Neural crest cell (in vitro differentiated cells): ENCODE data around the gene RAB1A. TPM values are rescaled to one million over a fixed set of nuclear protein-coding genes. Genes with fewer than 3 reads are reported as not detected.

Source experiments
- DNase-seq: peaks from one replicate; pipeline ENCODE4 v3.0.0; 2021; ENCODE audit warnings: low read depth, mixed read lengths, low spot score
- H3K27ac Mint-ChIP-seq: one replicate; pipeline ENCODE4 v1.8.0; 2021; ENCODE audit warnings: mild to moderate bottlenecking, mixed read lengths; ENCODE audit not compliant: unreplicated experiment
- H3K27me3 Mint-ChIP-seq: 2 replicates; pipeline ENCODE4 v1.8.0; 2021; ENCODE audit warnings: low read depth, mild to moderate bottlenecking, mixed read lengths
- H3K36me3 Mint-ChIP-seq: 2 replicates; pipeline ENCODE4 v1.8.0; 2021; ENCODE audit warnings: low read depth, mild to moderate bottlenecking, mixed read lengths
- H3K4me1 Mint-ChIP-seq: 2 replicates; pipeline ENCODE4 v1.8.0; 2021; ENCODE audit warnings: mixed read lengths
- H3K4me3 Mint-ChIP-seq: one replicate; pipeline ENCODE4 v1.8.0; 2021; ENCODE audit warnings: mild to moderate bottlenecking, mixed read lengths
- H3K9me3 Mint-ChIP-seq: 2 replicates; pipeline ENCODE4 v1.8.0; 2021; ENCODE audit warnings: mixed read lengths
- total RNA-seq: library from RNA; stranded (reverse); gene quantifications from 2 replicates; pipeline ENCODE4 v1.2.1, GENCODE V29; 2021
- TF ChIP-seq, protein P1 (sequence below): fragments of 200-600 bp; sonication (generic); conservative IDR thresholded peaks from 2 replicates; pipeline ENCODE4 v1.5.0; 2021; ENCODE audit warnings: antibody characterized with exemption, mild to moderate bottlenecking

The RAB1A gene
- total RNA-seq, 1 donor from 2014 or later = 110 TPM

DNA sequence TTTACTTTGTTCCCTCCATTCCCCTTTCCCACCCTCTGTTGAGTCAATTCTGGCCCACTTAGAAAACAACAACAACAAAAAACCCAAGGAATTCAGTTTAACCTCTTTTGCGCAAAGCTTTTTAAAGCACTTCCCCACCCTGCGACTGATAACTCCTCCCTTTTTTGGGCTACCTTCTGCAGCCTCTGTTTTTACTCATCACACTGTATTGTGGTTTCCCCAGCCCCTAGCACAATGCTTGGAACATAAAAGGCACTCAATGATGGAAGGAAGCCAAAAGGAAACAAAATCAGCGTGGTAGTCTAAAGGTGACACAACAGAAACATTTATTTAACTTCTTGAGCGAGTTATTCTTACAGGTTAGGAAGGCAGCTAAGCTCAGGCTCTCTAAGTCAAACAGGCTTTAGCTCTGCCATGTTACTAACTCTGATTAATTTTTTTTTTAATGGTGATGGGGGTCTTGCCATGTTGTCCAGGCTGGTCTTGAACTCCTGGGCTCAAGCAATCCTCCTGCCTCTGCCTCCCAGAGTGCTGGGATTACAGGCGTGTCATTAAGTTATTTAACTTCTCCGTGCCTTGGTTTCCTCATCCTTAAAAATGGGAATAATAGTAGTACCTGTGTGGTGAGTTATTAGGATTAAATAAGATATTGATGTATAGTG is 72.4 kb downstream of the RAB1A start:
- Mint-ChIP-seq H3K27ac (peak overlapping the region; percentile 76), H3K4me1 (peaks cover 51% of the 10 kb centered on the region), H3K27me3 (no peaks in the 10 kb centered on the region), H3K9me3 (no peaks in the 10 kb centered on the region), H3K36me3 (no peaks in the 10 kb centered on the region), H3K4me3 (peak overlapping the region; percentile 88)
- DNase-seq = no peak
- TF ChIP-seq, protein P1, sequence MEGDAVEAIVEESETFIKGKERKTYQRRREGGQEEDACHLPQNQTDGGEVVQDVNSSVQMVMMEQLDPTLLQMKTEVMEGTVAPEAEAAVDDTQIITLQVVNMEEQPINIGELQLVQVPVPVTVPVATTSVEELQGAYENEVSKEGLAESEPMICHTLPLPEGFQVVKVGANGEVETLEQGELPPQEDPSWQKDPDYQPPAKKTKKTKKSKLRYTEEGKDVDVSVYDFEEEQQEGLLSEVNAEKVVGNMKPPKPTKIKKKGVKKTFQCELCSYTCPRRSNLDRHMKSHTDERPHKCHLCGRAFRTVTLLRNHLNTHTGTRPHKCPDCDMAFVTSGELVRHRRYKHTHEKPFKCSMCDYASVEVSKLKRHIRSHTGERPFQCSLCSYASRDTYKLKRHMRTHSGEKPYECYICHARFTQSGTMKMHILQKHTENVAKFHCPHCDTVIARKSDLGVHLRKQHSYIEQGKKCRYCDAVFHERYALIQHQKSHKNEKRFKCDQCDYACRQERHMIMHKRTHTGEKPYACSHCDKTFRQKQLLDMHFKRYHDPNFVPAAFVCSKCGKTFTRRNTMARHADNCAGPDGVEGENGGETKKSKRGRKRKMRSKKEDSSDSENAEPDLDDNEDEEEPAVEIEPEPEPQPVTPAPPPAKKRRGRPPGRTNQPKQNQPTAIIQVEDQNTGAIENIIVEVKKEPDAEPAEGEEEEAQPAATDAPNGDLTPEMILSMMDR = no peak

DNA sequence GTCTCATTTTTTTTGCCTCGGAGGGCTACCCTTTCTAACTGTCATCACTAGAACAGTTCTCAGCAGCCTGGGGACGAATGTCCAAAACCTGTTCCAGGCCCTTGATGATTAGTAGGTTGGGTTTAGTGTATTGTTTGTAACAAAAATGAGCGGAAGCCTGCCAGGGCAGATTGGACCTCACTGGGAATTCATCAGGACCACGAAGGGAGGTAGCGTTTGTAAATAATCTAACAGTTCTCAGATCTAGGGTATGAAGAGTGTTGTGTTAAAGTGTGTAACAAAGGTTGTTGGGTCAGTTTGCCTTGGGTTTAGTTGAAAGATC is 72.9 kb downstream of the RAB1A start:
- Mint-ChIP-seq H3K27ac (peak overlapping the region; percentile 76), H3K4me3 (peak overlapping the region; percentile 88), H3K9me3 (no peaks in the 10 kb centered on the region), H3K4me1 (peaks cover 51% of the 10 kb centered on the region), H3K36me3 (no peaks in the 10 kb centered on the region), H3K27me3 (no peaks in the 10 kb centered on the region)
- TF ChIP-seq, protein P1 = no peak
- DNase-seq = no peak

DNA sequence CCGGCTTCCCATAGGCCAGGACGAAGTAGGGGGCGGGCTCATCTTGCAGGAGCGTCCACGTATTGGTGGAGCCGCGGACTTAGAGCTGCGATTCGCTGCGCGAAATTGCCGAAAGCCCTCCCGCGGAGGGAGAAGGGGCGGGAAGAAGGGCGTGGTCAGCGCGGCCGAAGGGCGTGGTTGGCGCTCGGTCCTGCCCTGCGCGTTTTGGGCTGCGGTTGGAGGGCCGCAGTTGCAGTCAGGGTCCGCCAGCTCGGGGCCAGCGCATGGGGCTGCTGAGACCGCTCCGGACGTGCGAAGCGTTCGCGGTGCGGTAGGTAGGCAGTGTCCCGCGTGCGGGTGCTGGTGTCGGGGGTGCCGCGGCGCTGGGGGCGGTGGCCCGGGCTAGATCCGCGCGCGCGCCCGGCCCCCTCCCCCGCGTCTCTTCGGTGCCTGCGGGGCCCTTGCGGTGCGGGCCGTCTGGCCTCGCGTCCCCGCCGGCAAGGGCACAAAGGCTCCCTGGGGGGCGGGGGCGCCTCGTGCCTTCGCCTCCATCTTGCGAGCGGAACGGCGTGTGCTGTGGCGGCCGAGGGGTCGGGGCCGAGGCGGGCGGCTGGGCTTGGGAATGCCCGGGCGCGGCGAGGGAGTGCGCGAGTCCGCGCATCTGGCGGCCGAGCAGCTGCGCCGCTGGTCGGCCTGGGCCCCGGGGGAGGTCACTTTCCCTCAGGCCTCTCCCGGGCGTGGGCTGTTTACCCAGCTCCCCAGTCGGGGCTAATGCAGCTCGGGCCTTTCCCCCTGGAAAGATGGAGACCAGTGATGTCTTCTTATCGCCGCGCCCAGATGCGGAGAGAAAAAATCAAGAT is 73.5 kb downstream of the RAB1A start, which contains the start of gene CEP68:
CEP68 (plus strand) TSS at position 202 of the 839 bp plus-strand sequence. CDS start 13,029 bp downstream, outside the sequence.
- peak within 1 kb of the TSS; percentile 98 for H3K4me3 Mint-ChIP-seq
- no peaks in the 10 kb centered on the region for H3K9me3 Mint-ChIP-seq

DNA sequence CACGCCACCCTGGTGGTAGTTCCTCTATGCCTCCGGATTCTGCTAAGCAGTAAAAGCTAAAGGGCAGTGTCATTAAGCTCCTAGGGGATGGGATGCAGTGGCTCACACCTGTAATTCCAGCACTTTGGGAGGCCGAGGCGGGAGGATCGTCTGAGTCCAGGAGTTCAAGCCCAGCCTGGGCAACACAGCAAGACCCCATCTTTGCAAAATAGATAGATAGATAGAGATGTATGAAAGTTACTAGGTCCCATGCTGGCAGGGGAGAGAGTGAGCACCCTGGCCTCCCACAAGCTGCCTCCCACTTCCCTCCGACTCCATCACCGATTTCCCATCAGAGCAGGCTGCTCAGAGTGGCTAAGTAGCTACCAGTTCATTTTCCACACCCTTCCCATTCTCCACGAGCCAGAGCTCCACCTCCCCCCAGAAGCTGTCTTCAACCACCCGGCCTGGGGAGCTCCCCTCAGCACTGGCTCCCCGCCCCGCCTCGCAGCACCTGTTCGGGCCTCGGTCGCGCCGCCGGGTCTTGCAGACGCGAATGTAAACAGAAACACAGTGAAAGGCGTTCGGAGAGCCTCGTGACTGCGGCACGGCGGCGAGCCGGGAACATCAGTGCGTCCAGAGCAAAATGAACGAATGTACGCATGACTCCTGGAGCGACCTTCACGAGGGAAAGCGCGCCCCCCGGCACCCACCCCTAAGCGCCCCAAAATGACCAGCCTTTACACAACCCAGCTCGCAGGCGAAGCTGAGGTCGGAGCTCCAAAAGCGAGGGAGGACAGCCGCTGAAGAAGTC is 74.3 kb downstream of the RAB1A start:
- TF ChIP-seq, protein P1 = no peak
- Mint-ChIP-seq H3K36me3 (peaks cover 3% of the 10 kb centered on the region), H3K27ac (peak overlapping the region; percentile 97), H3K4me3 (peak overlapping the region; percentile 98), H3K4me1 (peaks cover 42% of the 10 kb centered on the region), H3K9me3 (peaks cover 2% of the 10 kb centered on the region), H3K27me3 (no peaks in the 10 kb centered on the region)
- DNase-seq = no peak

More for the DNA sequence above, 73.5 kb downstream of the RAB1A start, which contains the start of gene CEP68:
- TF ChIP-seq, protein P1 = no peak
- H3K27me3 Mint-ChIP-seq = no peaks in the 10 kb centered on the region
- peaks cover 46% of the 10 kb centered on the region for H3K4me1 Mint-ChIP-seq
- H3K27ac Mint-ChIP-seq = peak within 1 kb of the TSS; percentile 97
- peak; percentile 95 for DNase-seq
- no peaks in the 10 kb centered on the region for H3K36me3 Mint-ChIP-seq

DNA sequence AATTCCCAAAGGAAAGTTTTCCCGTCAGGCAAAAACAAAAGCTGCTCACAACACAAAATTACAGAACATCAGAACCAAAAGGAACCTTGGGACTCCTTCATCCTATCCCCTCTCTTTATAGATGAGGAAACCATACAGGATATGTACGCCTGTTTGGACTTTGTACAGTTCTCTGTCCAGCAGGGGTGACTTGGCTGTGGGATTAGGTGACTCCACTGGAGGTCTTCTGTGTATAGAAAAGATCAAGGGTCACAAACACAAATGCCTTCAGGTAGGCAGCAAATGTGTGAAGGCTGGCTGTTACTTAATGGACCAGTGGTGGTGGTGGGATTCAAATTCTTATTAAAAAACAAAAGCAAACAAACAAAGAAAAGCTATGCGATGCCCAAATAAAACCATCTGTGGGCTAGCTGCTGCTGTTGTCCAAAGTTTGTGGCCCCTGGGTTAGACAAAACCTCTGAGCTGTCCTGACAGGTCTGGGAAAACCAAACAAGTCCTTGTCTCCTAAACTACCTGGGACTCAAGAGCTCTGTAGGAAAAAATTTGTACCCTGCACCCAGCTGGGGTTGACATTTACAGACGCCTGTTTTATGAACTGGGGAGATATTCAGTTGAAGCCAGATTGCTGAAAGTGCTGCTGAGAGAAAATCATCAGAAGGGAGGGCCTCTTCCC is 75.0 kb downstream of the RAB1A start:
- H3K27me3 Mint-ChIP-seq = no peaks in the 10 kb centered on the region
- H3K4me3 Mint-ChIP-seq = peak overlapping the region; percentile 98
- peaks cover 3% of the 10 kb centered on the region for H3K36me3 Mint-ChIP-seq
- TF ChIP-seq, protein P1 = no peak
- no peak overlapping the region for H3K27ac Mint-ChIP-seq
- peaks cover 40% of the 10 kb centered on the region for H3K4me1 Mint-ChIP-seq
- no peak for DNase-seq
- H3K9me3 Mint-ChIP-seq = peaks cover 2% of the 10 kb centered on the region
